GM12878 (cell line): ENCODE data around the gene FLT4.

ENCODE experiments used
- BHLHE40 ChIP-seq, 2 experiments: fragments of 450-650 bp in 1 of 2; IDR thresholded peaks; 2 replicates each; pipeline ENCODE4 v1.6.1; 2011 to 2017; ENCODE audit warnings: low read depth in 2 of 2, borderline replicate concordance in 1 of 2, improper control_type of control experiment in 1 of 2, low read length in 1 of 2, mild to moderate bottlenecking in 1 of 2
- POLR2AphosphoS5 ChIP-seq: IDR thresholded peaks from 2 replicates; pipeline ENCODE4 v1.6.1; 2011; ENCODE audit warnings: mild to moderate bottlenecking, low read length, inconsistent platforms
- SP1 ChIP-seq: IDR thresholded peaks from one replicate; pipeline ENCODE4 v1.6.1; 2011; ENCODE audit warnings: low read depth, low read length
- ZSCAN29 ChIP-seq: fragments of 450-650 bp; IDR thresholded peaks from 2 replicates; pipeline ENCODE4 v1.6.1; 2017; ENCODE audit warnings: mild to moderate bottlenecking, moderate library complexity
- TF ChIP-seq, protein P1 (sequence below): IDR thresholded peaks from 2 replicates; pipeline ENCODE4 v1.6.1; 2011; ENCODE audit warnings: low read depth, low read length, improper control_type of control experiment, borderline replicate concordance
- TF ChIP-seq, protein P2 (sequence below): IDR thresholded peaks from 2 replicates; pipeline ENCODE4 v1.6.1; 2012; ENCODE audit warnings: low read length, inconsistent platforms

DNA sequence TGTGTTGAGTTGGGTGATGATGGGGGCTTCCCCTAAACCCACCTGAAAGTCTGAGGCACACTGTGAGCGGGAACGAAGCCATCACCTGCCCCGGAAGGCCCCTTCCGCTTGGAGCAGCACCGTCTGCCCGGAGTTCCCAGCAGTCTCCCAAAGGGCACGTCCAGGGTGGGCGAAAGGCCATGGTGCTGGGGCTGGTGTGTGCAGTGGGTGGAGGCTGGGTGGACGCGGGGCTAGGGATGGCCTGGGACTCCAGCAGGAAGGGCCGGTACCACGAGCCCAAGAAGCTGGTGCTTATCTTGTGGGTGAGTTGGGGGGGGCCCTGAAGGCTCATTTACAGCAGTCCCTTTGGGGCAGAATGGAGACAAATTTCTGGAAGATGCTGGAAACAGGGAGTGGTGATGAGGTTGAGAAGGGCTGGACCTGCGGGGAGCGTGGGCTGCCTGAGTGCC, 4.6 kb downstream of the FLT4 start:
- TF ChIP-seq, protein P1, sequence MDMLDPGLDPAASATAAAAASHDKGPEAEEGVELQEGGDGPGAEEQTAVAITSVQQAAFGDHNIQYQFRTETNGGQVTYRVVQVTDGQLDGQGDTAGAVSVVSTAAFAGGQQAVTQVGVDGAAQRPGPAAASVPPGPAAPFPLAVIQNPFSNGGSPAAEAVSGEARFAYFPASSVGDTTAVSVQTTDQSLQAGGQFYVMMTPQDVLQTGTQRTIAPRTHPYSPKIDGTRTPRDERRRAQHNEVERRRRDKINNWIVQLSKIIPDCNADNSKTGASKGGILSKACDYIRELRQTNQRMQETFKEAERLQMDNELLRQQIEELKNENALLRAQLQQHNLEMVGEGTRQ: no peak
- TF ChIP-seq ZSCAN29 (no peak), SP1 (no peak), BHLHE40 (IDR thresholded peaks at IDR 0.05; ENCODE audit: borderline replicate concordance in 1 of 2, low read depth in 2 of 2, low read length in 1 of 2) (no peak), POLR2AphosphoS5 (no peak)
- TF ChIP-seq, protein P2, sequence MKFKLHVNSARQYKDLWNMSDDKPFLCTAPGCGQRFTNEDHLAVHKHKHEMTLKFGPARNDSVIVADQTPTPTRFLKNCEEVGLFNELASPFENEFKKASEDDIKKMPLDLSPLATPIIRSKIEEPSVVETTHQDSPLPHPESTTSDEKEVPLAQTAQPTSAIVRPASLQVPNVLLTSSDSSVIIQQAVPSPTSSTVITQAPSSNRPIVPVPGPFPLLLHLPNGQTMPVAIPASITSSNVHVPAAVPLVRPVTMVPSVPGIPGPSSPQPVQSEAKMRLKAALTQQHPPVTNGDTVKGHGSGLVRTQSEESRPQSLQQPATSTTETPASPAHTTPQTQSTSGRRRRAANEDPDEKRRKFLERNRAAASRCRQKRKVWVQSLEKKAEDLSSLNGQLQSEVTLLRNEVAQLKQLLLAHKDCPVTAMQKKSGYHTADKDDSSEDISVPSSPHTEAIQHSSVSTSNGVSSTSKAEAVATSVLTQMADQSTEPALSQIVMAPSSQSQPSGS: no peak
